K562 (cell line): ENCODE measurements around the gene CD46. TPM values are rescaled to one million over a fixed set of nuclear protein-coding genes. Genes with fewer than 3 reads are reported as not detected.

ENCODE experiments used
- ARNT ChIP-seq, 2 experiments: fragments of 450-650 bp; IDR thresholded peaks; 2 replicates each; pipeline ENCODE4 v1.6.1; 2016; ENCODE audit warnings: mild to moderate bottlenecking in 1 of 2
- BRF1 ChIP-seq: IDR thresholded peaks from 3 replicates; pipeline ENCODE4 v1.6.1; 2011; ENCODE audit warnings: borderline replicate concordance, mild to moderate bottlenecking; ENCODE audit not compliant: insufficient read length; ENCODE audit errors: extremely low read depth
- CHD1 ChIP-seq: fragments of 200-600 bp; sonication (generic); IDR thresholded peaks from one replicate; pipeline ENCODE4 v1.6.1; 2012; ENCODE audit warnings: mild to moderate bottlenecking, moderate library complexity, low read length, inconsistent platforms
- HDAC2 ChIP-seq: fragments of 450-650 bp; IDR thresholded peaks from 2 replicates; pipeline ENCODE4 v1.6.1; 2016; ENCODE audit warnings: mild to moderate bottlenecking
- MTA3 ChIP-seq: fragments of 450-650 bp; formaldehyde crosslinking; IDR thresholded peaks from 2 replicates; pipeline ENCODE4 v1.6.1; 2017; ENCODE audit warnings: mild to moderate bottlenecking, borderline replicate concordance
- NFIC ChIP-seq: fragments of 450-650 bp; IDR thresholded peaks from 2 replicates; pipeline ENCODE4 v1.6.1; 2017; ENCODE audit warnings: mild to moderate bottlenecking, inconsistent platforms
- PYGO2 ChIP-seq: fragments of 450-650 bp; IDR thresholded peaks from 2 replicates; pipeline ENCODE4 v1.6.1; 2016; ENCODE audit warnings: mild to moderate bottlenecking, missing genetic modification characterization, moderate library complexity, missing compliant biosample characterization
- SMAD3 ChIP-seq: fragments of 450-650 bp; formaldehyde crosslinking; conservative IDR thresholded peaks from 2 replicates; pipeline ENCODE4 v1.4.0; 2020; ENCODE audit warnings: mild to moderate bottlenecking
- TAF1 ChIP-seq: IDR thresholded peaks from 2 replicates; pipeline ENCODE4 v1.6.1; 2011; ENCODE audit warnings: mild to moderate bottlenecking, low read length, moderate library complexity; ENCODE audit not compliant: insufficient read depth, control insufficient read depth, severe bottlenecking; ENCODE audit errors: extremely low read depth
- TFAP4 ChIP-seq: sonication (generic); formaldehyde crosslinking; IDR thresholded peaks from 2 replicates; pipeline ENCODE4 v1.8.0; 2022; ENCODE audit warnings: missing genetic modification reagents, mild to moderate bottlenecking, moderate library complexity, borderline replicate concordance
- TRIM24 ChIP-seq, 2 experiments: fragments of 450-650 bp; IDR thresholded peaks; 2 replicates each; pipeline ENCODE4 v1.6.1; 2016
- ZBTB26 ChIP-seq: fragments of 450-650 bp; formaldehyde crosslinking; IDR thresholded peaks from 2 replicates; pipeline ENCODE4 v1.4.0; 2022; ENCODE audit warnings: missing genetic modification characterization
- ZFP36 ChIP-seq: fragments of 150-350 bp; IDR thresholded peaks from 2 replicates; pipeline ENCODE4 v1.6.1; 2018; ENCODE audit warnings: low read length, low read depth; ENCODE audit not compliant: partially characterized antibody
- ZNF592 ChIP-seq: fragments of 450-650 bp; IDR thresholded peaks from 2 replicates; pipeline ENCODE4 v1.6.1; 2017; ENCODE audit warnings: antibody characterized with exemption, mild to moderate bottlenecking
- polyA plus RNA-seq, 8 experiments: library from polyadenylated mRNA; depleted of rRNA in 4 of 8; stranded (reverse) in 5 of 8; unstranded in 3 of 8; fragments of >200 nt; fragmentation: Nextera tagmentation in 2 of 8; fragmentation: Illumina TruSeq in 1 of 8; extraction: Ambion mirVana in 2 of 8; extraction: Trizol in 1 of 8; gene quantifications; 2 replicates each; pipeline versions ENCODE4 v1.2.1 to v1.2.3, GENCODE V29; 2011 to 2014; ENCODE audit warnings: inconsistent platforms in 1 of 8, missing spikeins in 1 of 8
- total RNA-seq, 7 experiments: library from RNA; depleted of rRNA in 6 of 7; stranded (reverse); fragments of >200 nt in 6 of 7; fragmentation: Illumina TruSeq in 2 of 7; extraction: Trizol in 2 of 7; gene quantifications; 2 replicates each; pipeline versions ENCODE4 v1.2.1 to v1.2.3, GENCODE V29; 2011 to 2021; ENCODE audit warnings: low replicate concordance in 1 of 7
- TF ChIP-seq, protein P1 (sequence below), 3 experiments: fragments of 200-800 bp in 1 of 3; sonication (Bioruptor generic) in 1 of 3; sonication (generic) in 1 of 3; formaldehyde crosslinking in 1 of 3; IDR thresholded peaks; 2 replicates each; pipeline versions ENCODE4 v1.6.1 to v1.8.0; 2016 to 2022; ENCODE audit warnings: mild to moderate bottlenecking in 2 of 3, missing compliant biosample characterization in 2 of 3, missing genetic modification characterization in 2 of 3, missing genetic modification reagents in 1 of 3
- TF ChIP-seq, protein P2 (sequence below): fragments of 450-650 bp; IDR thresholded peaks from 2 replicates; pipeline ENCODE4 v1.6.1; 2018; ENCODE audit not compliant: partially characterized antibody

CD46 gene
- total and polyA plus RNA-seq, 9 of the 15 experiments (the other 6 are each of a cell fraction or from before 2014, with no cell fraction given), result 87.9 to 374 (median 156) TPM

DNA sequence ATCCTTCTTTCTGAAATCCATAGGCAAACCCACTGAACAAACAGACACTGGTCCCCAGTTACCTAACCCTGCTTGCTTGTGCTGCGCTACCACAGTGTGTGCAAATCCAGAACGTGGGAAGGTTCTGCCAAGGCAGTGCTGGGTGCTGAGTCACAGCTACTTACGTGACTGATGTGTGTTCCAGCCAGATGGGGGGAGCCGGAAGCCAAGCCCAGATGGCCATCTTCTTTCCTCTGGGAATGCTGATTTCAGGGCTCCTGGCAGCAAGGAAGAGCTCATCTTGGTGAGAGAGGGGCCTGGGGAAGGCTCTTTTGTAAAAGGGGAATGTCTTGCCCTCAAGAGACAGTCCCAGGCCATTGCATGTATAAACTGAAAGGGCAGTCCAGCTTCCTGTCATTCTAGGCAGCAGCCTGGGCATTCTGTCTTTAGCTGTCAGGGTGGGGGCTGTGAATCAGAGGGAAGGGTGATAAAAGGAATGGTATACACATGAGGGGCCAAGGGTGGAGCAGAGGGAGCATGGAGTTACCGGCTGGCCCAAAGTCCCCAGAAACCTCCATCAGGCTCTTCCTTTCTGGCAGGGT is 54.1 kb downstream of the CD46 start (continued):
- TF ChIP-seq, protein P1, sequence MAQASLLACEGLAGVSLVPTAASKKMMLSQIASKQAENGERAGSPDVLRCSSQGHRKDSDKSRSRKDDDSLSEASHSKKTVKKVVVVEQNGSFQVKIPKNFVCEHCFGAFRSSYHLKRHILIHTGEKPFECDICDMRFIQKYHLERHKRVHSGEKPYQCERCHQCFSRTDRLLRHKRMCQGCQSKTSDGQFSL (CRISPR knock-in tag; IDR thresholded peaks at IDR 0.05), result peak; percentile 80
- TF ChIP-seq, protein P1 (tag; IDR thresholded peaks at IDR 0.05), result no peak; a peak in 1 of 4 replicates
- TF ChIP-seq HDAC2 (peak; percentile 71; the same call in 1 of the 2 replicates), TFAP4 (peak; percentile 52), TRIM24 (IDR thresholded peaks at IDR 0.05) (peak; percentile 50 to 70; a peak in 3 of 4 replicates), PYGO2 (tag) (no peak), CHD1 (no peak), SMAD3 (CRISPR knock-in tag) (0 out of 2 replicates have a peak, but pooled peaks have one; percentile 12), BRF1 (no peak), TAF1 (peak; percentile 16), ZBTB26 (CRISPR knock-in tag) (no peak), ARNT (IDR thresholded peaks at IDR 0.05) (peak; percentile 65 to 75; a peak in 2 of 4 replicates), ZNF592 (peak; percentile 97), MTA3 (peak; percentile 61; the same call in 1 of the 2 replicates), ZFP36 (peak; percentile 14), NFIC (peak; percentile 40)
- TF ChIP-seq, protein P2, sequence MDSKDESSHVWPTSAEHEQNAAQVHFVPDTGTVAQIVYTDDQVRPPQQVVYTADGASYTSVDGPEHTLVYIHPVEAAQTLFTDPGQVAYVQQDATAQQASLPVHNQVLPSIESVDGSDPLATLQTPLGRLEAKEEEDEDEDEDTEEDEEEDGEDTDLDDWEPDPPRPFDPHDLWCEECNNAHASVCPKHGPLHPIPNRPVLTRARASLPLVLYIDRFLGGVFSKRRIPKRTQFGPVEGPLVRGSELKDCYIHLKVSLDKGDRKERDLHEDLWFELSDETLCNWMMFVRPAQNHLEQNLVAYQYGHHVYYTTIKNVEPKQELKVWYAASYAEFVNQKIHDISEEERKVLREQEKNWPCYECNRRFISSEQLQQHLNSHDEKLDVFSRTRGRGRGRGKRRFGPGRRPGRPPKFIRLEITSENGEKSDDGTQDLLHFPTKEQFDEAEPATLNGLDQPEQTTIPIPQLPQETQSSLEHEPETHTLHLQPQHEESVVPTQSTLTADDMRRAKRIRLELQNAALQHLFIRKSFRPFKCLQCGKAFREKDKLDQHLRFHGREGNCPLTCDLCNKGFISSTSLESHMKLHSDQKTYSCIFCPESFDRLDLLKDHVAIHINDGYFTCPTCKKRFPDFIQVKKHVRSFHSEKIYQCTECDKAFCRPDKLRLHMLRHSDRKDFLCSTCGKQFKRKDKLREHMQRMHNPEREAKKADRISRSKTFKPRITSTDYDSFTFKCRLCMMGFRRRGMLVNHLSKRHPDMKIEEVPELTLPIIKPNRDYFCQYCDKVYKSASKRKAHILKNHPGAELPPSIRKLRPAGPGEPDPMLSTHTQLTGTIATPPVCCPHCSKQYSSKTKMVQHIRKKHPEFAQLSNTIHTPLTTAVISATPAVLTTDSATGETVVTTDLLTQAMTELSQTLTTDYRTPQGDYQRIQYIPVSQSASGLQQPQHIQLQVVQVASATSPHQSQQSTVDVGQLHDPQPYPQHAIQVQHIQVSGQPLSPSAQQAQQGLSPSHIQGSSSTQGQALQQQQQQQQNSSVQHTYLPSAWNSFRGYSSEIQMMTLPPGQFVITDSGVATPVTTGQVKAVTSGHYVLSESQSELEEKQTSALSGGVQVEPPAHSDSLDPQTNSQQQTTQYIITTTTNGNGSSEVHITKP, result peak; percentile 76
